ENCODE results near the gene TINAG.
"Not testable (repeated sequence)": the region's sequence is repeated elsewhere in the genome, so short reads cannot be mapped to it uniquely, and the experiment has no call there.

The TINAG gene

GRCh38 chr6:54310377-54311152 is 2.3 kb downstream of the TINAG start:
- no peak for DNase-seq

GRCh38 chr6:54315656-54316055 is 7.4 kb downstream of the TINAG start:
- no peak for DNase-seq

DNA sequence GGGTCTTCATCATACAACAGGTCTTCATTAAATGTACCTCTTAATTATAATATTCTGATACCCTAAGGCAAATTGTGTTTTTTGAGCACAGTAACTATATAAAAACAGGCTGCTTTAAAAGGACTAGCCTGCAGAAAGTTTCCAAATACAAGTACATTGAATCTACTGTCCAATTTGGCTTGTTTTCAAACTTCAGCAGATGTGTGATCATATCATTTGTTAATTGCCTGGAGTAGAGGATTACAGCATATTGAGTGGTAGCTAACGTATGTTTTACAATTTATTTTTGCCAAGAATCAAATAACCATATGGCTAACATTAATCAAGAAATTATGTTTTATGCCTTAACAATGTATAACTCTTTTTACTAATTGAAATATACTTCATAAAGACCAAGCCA is 12.6 kb downstream of the TINAG start:
- DNase-seq: no peak

DNA sequence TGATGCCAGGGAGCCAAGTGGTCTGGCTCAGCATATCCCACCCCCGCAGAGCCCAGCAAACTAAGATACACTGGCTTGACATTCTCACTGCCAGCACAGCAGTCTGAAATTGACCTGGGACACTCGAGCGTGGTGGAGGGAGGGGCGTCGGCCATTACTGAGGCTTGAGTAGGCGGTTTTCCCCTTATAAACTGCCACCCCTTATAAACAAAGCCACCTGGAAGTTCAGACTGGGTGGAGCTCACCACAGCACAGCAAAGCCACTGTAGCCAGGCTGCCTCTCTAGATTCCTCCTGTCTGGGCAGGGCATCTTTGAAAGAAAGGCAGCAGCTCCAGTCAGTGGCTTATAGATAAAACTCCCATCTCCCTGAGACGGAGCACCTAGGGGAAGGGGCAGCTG is 19.4 kb downstream of the TINAG start:
- DNase-seq: no peak

DNA sequence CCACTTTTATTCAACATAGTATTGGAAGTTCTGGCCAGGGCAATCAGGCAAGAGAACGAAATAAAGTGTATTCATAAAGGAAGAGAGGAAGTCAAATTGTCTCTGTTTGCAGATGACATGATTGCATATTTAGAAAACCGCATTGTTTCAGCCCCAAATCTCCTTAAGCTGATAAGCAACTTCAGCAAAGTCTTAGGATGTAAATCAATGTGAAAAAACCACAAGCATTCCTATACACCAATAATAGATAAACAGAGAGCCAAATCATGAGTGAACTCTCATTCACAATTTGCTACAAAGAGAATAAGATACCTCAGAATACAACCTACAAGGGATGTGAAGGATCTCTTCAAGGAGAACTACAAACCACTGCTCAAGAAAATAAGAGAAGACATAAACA is 23.3 kb downstream of the TINAG start:
- DNase-seq: not testable (repeated sequence)

GRCh38 chr6:54335871-54336270 is 27.6 kb downstream of the TINAG start:
- no peak for DNase-seq

- no peak for DNase-seq
Observed at GRCh38 chr6:54353975-54354374, 45.7 kb downstream of the TINAG start.

GRCh38 chr6:54354608-54355007 is 46.4 kb downstream of the TINAG start:
- no peak for DNase-seq

GRCh38 chr6:54357141-54357540 is 48.9 kb downstream of the TINAG start:
- no peak for DNase-seq

DNA sequence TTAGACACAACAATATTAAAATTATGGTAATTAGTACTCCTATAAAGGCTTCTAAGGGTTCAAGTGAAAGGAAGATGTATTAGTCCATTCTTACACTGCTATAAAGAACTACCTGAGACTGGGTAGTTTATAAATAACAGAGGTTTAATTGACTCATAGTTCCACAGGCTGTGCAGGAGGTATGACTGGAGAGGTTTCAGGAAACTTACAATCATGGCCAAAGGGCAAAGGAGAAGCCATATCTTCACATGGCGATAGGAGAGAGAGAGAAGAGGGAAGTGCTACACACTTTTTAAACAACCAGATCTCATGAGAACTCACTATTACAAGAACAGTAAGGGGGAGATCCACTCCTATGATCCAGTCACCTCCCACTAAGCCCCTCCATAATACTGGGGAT is 52.9 kb downstream of the TINAG start:
- DNase-seq: no peak

DNA sequence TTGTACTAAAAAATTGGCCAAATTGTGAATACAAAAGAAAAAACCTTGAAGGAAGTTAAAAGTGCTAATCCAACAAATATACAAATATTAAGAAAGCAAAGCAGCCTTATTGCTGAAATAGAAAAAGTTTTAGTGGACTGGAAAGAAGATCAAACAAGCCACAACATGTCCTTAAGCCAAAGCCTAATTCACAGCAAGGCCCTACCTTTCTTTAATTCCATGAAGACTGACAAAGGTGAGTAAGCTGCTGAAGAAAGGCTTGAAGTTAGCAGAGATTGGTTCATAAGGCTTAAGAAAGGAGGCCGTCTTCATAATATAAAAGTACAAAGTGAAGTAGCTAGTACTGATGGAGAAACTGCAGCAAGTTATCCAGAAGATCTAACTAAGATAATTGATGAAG is 53.5 kb downstream of the TINAG start:
- no peak for DNase-seq

DNA sequence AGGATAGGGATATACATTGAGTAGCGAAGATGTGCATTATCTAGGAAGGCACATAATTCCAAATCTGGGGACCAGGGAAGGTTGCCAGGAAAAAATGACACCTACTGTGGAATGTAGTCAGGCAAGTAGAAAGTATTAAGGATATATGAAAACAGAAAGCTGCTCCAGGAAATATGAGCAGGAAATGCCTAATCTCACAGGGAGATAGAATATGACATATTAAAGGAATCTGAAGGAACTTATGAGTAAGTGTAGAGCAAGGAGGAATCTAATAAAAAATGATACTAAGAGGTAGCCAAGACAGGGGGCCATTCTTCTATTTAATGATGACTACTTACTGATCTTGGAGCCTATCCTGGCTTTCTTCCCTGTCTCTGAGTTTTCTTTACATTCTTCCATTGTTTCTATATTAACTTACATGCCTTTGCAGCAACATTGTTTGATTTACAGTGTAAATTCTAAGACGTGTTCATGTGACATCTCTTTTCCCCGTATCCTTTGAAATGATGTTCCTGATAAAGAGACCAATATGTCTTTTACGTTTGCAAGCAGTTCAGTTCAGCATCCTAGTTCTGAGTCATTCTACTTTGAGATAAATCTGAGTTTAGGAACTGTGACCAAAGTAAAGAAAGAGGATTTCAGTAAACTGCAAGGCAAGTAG is 58.6 kb downstream of the TINAG start:
- DNase-seq: no peak

DNA sequence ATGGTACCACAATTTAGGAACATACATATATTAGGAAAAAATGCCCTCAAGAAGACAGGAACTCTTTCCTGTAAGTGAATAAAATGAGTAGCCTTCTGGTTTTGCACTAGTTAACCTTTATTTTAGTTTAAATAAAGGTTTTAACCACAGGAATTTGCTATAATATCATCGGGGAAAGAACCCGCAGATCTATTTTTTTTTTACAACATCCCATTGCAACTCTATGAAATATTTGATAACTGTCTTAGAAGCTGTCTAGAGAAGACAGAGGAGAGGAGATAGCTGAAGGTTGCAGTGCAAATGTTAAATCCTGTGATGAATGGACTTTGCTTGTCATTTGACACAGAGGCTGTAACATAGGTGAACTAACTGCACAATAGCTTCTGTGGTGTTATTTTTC is 69.5 kb downstream of the TINAG start:
- DNase-seq: no peak

DNA sequence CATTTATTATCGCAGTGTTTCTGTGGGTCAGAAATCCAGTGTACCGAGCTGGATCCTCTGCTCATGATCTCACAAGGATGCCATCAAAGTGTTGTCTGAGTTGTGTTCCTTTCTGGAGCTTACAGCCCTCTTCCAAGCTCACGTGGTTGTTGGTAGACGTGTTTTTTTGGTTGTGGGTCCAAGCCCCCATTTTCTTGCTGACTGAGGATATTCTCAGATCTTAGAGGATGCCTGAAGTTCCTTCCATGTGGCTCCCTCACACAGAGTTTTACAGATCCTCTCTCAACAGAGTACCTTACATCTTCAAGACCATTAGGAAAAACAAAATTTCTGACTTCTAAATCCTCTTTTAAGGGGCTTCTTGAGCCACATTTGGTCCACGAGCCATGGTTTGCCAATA is 78.1 kb downstream of the TINAG start:
- no peak for DNase-seq

GRCh38 chr6:54390362-54390761 is 82.1 kb downstream of the TINAG start:
- DNase-seq: no peak

DNA sequence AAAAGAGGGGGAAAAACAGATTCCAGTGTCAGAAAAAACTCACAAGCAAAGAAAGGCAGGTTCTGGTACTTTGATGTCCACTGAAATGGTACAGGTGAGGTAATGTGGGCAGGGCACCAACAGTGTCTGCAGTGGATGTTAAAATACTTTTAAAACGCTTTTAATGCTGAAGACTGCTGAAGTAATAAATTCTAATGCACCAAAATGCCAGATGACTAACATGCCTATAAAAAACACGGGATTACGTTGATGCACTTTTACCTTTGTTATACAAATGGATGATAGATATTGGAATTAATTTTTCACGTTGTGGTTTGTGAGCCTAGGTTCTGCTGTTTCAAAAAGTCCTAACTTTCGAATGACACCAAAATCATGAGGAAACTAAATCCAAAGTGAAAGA is 83.3 kb downstream of the TINAG start:
- DNase-seq: no peak

DNA sequence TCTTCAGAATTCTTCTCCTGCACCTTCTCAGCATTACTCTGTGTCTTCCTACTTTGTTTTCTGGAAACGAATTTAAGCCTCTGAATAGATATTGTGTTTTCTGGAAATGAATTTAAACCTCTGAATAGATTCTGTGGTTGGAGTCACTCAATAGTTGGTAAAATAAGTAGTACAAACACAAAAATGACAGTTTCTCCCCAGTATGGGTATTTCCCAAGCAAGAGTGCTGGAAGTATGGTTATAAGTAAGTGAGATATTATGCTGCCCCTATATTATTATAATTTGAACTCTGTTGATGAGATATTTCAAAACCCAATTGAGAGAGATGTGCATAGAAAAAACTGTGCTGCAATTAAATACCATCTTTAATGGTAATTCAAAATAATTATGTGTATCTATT is 94.9 kb downstream of the TINAG start:
- DNase-seq: no peak

GRCh38 chr6:54404791-54405190 is 96.5 kb downstream of the TINAG start:
- no peak for DNase-seq

- no peak for DNase-seq
Observed at GRCh38 chr6:54411767-54412166, 103.5 kb downstream of the TINAG start.

DNA sequence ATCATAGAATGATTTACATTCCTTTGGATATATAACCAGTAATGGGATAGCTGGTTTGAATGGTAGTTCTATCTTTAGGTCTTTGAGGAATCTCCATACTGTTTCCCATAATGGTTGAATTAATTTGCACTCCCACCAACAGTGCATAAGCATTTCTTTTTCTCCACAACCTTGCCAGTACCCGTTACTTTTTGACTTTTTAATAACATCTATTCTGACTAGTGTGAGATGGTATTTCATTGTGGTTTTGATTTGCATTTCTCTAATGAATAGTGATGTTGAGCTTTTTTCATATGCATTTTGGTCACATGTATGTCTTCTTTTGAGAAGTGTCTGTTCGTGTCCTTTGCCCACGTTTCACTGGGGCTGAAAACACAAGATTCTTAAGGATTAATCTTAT is 107.3 kb downstream of the TINAG start:
- DNase-seq: no peak

DNA sequence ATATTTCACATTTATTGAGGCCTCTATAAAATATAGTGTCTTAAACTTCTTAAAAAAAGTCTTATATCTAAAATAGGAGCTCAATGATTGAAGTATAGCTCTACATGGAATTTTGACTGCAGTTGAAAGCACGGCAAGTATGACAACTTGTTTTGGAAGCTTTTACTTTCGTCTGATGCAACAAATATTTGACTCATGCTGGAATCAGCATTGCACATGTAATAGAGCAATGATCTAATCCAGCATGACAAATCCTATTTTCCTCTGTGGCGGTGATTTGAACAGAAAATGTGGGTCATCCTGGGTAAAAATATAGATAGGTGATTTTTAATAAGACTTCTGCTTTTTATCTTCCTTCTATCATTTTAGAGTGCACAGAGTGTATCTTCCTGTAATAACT is 111.6 kb downstream of the TINAG start:
- DNase-seq: no peak

DNA sequence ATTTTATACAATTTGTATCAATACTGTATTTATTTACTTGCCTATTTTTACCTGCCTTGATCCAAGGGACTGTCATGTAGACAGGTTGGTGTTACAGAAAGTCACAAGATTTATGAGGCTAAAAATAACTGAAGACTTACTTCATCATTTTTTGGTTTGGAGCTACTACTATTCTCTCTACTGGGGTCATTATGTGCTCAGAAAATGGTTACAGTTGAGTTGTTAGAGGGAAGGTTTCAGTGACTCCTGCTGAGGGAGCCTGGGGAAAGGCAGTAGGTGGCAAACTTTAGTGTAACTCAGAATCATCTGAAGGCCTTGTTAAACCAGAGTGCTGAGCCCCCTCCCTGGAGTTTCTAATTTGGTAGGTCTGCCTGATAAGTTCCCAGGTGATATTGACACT is 118.8 kb downstream of the TINAG start:
- no peak for DNase-seq

- DNase-seq: no peak
Observed at GRCh38 chr6:54427396-54427937, 119.2 kb downstream of the TINAG start.

DNA sequence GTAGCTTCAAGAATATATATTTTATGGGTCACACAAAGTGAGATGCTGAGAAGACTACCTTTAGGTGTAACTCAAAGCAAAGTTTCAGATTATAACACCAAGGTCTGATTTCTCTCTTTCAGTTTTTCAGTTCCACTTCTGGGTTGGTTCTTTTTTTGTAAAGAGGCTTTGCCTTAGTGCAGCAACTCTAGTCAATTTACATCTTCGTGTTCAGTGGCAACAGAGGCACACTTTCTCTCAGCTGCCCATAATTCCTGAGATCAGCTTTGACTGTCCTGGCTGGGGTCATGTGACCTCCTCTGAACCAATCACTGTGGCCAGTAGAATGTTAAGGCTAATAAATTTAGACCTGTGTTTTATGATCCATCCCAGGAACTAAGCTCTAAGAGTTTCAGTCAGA is 120.2 kb downstream of the TINAG start:
- DNase-seq: no peak

- DNase-seq: no peak
Observed at GRCh38 chr6:54431466-54431865, 123.2 kb downstream of the TINAG start.

All from NCI-H1930 (cell line).